BJ (cell line): Measurements from ENCODE around the gene SRR. TPM values are rescaled to one million over a fixed set of nuclear protein-coding genes. Genes with fewer than 3 reads are reported as not detected.
"Not testable (repeated sequence)": the region's sequence is repeated elsewhere in the genome, so short reads cannot be mapped to it uniquely, and the experiment has no call there.

Source experiments
- CTCF ChIA-PET: fragments of 350-600 bp; formaldehyde crosslinking; extraction: SDS; loops from one replicate; lab custom pipeline; 2021; ENCODE audit warnings: antibody characterized with exemption, inconsistent platforms; lab: Yijun Ruan, JAX
- POLR2A ChIA-PET: fragments of 300-600 bp; sonication (Branson Sonifier 250); formaldehyde crosslinking; extraction: SDS; loops from one replicate; lab custom pipeline; 2021; ENCODE audit warnings: antibody characterized with exemption; lab: Charles Lee
- DNase-seq: peaks from one replicate; pipeline ENCODE4 v3.0.0-alpha.2; 2011; ENCODE audit warnings: low read depth
- H3K27me3 ChIP-seq: 2 replicates; pipeline ENCODE4 v1.6.0; 2011; ENCODE audit warnings: low read length; ENCODE audit not compliant: control insufficient read depth, insufficient read depth
- H3K36me3 ChIP-seq: 2 replicates; pipeline ENCODE4 v1.5.1; 2011; ENCODE audit warnings: low read length; ENCODE audit not compliant: control insufficient read depth, insufficient read depth
- H3K4me3 ChIP-seq: 2 replicates; pipeline ENCODE4 v1.5.1; 2011; ENCODE audit warnings: low read depth, mild to moderate bottlenecking, control low read depth, low read length
- polyA minus RNA-seq: library from RNA; depleted of rRNA, polyadenylated mRNA; stranded (reverse); fragments of >200 nt; gene quantifications from 2 replicates; pipeline ENCODE4 v1.2.3, GENCODE V29; 2011; rRNA and poly(A)+ RNA removed
- polyA plus RNA-seq: library from polyadenylated mRNA; depleted of rRNA; stranded (reverse); fragments of >200 nt; gene quantifications from 2 replicates; pipeline ENCODE4 v1.2.3, GENCODE V29; 2011; rRNA removed
- TF ChIP-seq, protein P1 (sequence below): IDR thresholded peaks from 2 replicates; pipeline ENCODE4 v1.5.1; 2011; ENCODE audit warnings: low read depth, mild to moderate bottlenecking, control low read depth, inconsistent platforms, low read length, moderate library complexity; ENCODE audit not compliant: insufficient read depth

Gene SRR, protein sequence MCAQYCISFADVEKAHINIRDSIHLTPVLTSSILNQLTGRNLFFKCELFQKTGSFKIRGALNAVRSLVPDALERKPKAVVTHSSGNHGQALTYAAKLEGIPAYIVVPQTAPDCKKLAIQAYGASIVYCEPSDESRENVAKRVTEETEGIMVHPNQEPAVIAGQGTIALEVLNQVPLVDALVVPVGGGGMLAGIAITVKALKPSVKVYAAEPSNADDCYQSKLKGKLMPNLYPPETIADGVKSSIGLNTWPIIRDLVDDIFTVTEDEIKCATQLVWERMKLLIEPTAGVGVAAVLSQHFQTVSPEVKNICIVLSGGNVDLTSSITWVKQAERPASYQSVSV
- polyA plus RNA-seq (17.1 and 24.0 TPM in 2 replicates), polyA minus RNA-seq (9.4 and 26.5 TPM in 2 replicates)

DNA sequence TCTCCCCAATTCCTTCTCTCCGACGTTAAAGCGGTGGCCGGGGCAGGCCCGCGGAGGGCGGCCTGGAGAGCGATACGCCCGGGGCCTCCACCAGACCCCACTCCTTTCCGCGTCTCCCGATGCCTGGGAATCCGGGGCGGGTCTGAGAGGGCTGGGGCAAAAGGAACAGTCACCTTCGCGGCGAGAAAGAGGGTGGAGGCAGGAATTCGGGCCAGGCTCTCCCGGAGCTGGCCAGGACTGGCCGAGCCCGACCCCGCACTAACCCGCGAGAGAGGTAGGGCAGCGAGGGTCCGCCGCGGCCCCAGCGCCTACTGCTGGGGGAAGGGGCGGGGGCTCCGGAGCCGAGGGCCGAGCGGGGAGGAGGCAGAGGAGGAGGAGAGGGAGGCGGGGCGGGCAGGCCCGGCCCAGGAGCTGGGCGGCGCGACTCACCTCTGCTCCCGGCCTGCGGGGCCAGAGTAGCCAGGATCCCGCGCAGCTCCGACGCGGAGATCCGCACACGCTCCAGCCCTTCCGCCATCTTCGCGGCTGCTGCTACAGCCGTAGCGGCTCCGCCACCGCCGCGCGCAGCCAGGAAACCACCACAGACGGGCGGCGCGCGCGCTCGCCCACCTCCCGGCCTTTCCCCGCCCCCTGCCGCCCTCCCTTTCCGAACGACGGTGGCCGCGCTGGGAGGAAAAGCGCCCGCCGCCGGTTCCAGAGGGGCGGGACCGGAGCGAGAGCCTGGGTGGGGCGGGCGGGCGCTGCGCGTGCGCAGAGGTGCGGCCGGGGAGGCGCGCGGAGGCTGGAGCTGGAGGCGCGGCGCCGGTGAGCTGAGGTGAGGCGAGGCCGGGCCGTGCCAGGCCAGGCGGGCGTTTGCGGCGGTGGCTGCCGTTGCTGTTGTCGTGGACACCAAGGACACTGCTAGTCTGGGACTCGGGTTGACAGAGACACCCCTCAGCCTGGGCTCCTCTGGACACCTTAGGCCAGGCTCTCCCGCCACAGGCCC, at the start of gene SRR, which contains the start of gene SMG6:
SRR (plus strand) TSS at position 747 of the 985 bp plus-strand sequence. CDS start 11,611 bp downstream, outside the sequence.
SMG6 (minus strand) TSS at position 582 of the 985 bp plus-strand sequence; CDS start at position 517, 65 bp downstream.
- ChIA-PET POLR2A (interaction anchor here (0.5 to 0.6 kb wide), 3 partner anchors 17 to 236 kb away, joined by 3 to 5 read pairs (median 4); no protein-coding TSS in a partner anchor), CTCF (interaction anchor here (0.8 to 2.2 kb wide), 5 partner anchors 21 to 394 kb away, joined by 3 to 18 read pairs (median 4); partner anchors contain the start of gene HIC1)
- peaks cover 10% of the 10 kb centered on the region for H3K36me3 ChIP-seq
- peak; percentile 21 for DNase-seq
- TF ChIP-seq, protein P1, sequence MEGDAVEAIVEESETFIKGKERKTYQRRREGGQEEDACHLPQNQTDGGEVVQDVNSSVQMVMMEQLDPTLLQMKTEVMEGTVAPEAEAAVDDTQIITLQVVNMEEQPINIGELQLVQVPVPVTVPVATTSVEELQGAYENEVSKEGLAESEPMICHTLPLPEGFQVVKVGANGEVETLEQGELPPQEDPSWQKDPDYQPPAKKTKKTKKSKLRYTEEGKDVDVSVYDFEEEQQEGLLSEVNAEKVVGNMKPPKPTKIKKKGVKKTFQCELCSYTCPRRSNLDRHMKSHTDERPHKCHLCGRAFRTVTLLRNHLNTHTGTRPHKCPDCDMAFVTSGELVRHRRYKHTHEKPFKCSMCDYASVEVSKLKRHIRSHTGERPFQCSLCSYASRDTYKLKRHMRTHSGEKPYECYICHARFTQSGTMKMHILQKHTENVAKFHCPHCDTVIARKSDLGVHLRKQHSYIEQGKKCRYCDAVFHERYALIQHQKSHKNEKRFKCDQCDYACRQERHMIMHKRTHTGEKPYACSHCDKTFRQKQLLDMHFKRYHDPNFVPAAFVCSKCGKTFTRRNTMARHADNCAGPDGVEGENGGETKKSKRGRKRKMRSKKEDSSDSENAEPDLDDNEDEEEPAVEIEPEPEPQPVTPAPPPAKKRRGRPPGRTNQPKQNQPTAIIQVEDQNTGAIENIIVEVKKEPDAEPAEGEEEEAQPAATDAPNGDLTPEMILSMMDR: no peak
- peak within 1 kb of the TSS; percentile 93 for H3K4me3 ChIP-seq
- no peaks in the 10 kb centered on the region for H3K27me3 ChIP-seq

DNA sequence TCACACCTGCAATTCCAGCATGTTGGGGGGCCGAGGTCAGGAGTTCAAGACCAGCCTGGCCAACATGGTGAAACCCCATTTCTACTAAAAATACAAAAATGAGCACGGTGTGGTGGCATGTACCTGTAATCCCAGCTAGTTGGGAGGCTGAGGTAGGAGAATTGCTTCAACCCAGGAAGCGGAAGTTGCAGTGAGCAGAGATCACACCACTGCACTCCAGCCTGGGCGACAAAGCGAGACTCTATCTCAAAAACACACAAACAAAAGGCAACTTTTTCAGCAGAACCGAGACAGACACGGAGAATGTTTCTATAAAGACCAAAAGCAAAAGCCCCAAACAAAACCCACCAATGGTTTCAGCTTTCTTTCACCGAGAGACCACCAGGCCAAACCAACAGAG, 44.9 kb upstream of the SRR start:
- H3K36me3 ChIP-seq, POLR2A ChIA-PET, H3K27me3 ChIP-seq, H3K4me3 ChIP-seq, DNase-seq: not testable (repeated sequence)
- CTCF ChIA-PET: interaction anchor here (0.7 to 4.2 kb wide), 2 partner anchors 13 to 178 kb away, joined by 3 to 29 read pairs; no protein-coding TSS in a partner anchor

DNA sequence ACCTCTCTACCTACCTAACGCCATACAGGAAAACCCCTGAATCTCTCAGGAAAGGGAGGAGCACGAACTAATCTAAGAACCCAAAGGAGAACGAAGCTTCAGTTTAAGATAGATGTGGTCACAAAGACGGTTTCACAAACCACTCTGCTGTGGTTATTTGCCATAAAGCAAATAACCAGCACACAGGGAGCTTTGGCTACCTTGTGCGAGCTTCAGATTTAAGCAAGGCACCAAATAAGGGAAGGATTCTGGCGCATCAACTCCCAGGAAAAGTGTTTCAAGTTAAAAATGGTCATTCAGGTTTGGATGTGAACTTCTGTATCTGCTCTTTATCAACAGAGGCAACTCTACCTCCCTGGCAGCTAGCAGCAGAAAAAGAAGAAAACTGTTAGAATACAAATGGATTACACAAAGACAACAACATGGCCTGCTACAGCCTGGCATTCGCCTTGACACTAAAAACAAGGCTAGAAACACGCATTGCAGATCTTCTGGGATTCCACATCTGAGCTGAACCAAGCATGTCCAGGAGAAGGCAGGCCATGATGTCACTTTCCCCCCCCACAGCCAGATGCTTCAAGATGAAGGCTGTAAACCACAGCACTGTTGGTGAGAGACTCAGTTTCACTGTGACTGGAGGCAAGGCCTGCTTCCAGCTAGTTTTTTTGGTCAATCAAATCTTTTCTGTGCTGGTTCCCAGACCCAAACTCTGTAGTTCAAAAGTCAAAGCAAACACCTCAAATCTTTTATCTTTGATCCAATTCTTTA, 43.8 kb upstream of the SRR start:
- no peak for DNase-seq
- Histone ChIP-seq H3K27me3 (no peaks in the 10 kb centered on the region), H3K4me3 (no peak overlapping the region), H3K36me3 (no peaks in the 10 kb centered on the region)
- ChIA-PET POLR2A (interaction anchor here (0.6 kb wide), 1 partner anchor 204 kb away, joined by 5 read pairs; no protein-coding TSS in a partner anchor), CTCF (interaction anchor here (1.2 to 4.2 kb wide), 4 partner anchors 15 to 205 kb away, joined by 3 to 29 read pairs (median 7); partner anchors contain the start of gene HIC1)
- TF ChIP-seq, protein P1: no peak

DNA sequence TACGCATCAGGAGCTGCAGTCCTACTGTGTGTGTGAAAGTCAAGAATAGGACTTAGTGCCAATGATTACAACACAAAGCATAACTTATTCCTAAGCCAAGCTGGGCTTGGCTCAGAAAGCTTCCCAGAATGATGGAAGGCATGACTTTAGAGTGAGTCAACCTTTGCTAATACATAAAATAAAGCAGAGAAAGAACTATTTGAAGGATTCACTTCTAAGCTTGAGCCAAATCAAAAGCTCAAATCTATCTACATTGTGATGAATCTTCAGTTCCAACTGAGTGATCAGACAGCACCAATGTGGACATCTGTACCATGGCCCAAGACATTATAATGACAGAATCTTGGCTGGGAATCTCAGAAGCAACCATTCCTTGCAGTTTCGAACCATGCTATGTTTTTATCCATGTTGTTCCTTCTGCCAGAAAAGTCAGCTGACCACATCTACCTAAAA, 41.6 kb upstream of the SRR start:
- peak; percentile 64 for DNase-seq
- CTCF ChIA-PET: interaction anchor here (2.6 to 4.1 kb wide), 2 partner anchors 17 to 208 kb away, joined by 19 to 21 read pairs; partner anchors contain the start of gene HIC1
- H3K36me3 ChIP-seq: no peaks in the 10 kb centered on the region
- no peak overlapping the region for H3K4me3 ChIP-seq
- TF ChIP-seq, protein P1: no peak
- H3K27me3 ChIP-seq: no peaks in the 10 kb centered on the region
- POLR2A ChIA-PET: no interaction called here
